SU-DHL-6 (cell line): ENCODE data around the gene PLPP3.

Experiments used
- H2AFZ ChIP-seq: fragments of 200-600 bp; sonication (generic); 2 replicates; pipeline ENCODE4 v1.6.1; 2014; ENCODE audit warnings: low read depth, mild to moderate bottlenecking, moderate library complexity, mixed read lengths, antibody characterized with exemption, low read length; ENCODE audit not compliant: severe bottlenecking
- H3F3A ChIP-seq: fragments of 200-600 bp; shearing (Covaris generic); 2 replicates; pipeline ENCODE4 v1.6.0; 2016; ENCODE audit warnings: antibody characterized with exemption, mild to moderate bottlenecking; ENCODE audit not compliant: insufficient read depth
- H3K27ac ChIP-seq: fragments of 200-600 bp; sonication (generic); 2 replicates; pipeline ENCODE4 v1.5.1; 2016; ENCODE audit warnings: low read depth, mild to moderate bottlenecking, low read length, moderate library complexity, mixed read lengths
- H3K27me3 ChIP-seq: fragments of 200-600 bp; sonication (generic), shearing (Covaris generic); 2 replicates; pipeline ENCODE4 v1.6.0; 2014; ENCODE audit warnings: mild to moderate bottlenecking, low read length
- H3K36me3 ChIP-seq: fragments of 200-600 bp; sonication (generic); 2 replicates; pipeline ENCODE4 v1.6.1; 2014; ENCODE audit warnings: mild to moderate bottlenecking, low read length, mixed read lengths
- H3K4me2 ChIP-seq: fragments of 300-600, 200-600 bp; shearing (Covaris generic), sonication (generic); 2 replicates; pipeline ENCODE4 v1.6.0; 2014; ENCODE audit warnings: low read length, low read depth, mild to moderate bottlenecking; ENCODE audit not compliant: poor library complexity, severe bottlenecking
- H3K4me3 ChIP-seq: fragments of 200-600 bp; sonication (generic); 2 replicates; pipeline ENCODE4 v1.5.1; 2014; ENCODE audit warnings: antibody characterized with exemption, low read length, mild to moderate bottlenecking, mixed read lengths; ENCODE audit not compliant: insufficient read depth, poor library complexity, severe bottlenecking
- H3K79me2 ChIP-seq: fragments of 200-600 bp; sonication (generic); 2 replicates; pipeline ENCODE4 v1.6.1; 2014; ENCODE audit warnings: mild to moderate bottlenecking, low read length, moderate library complexity; ENCODE audit not compliant: insufficient read depth
- H3K9ac ChIP-seq: fragments of 200-600 bp; sonication (generic); 2 replicates; pipeline ENCODE4 v1.7.0; 2014; ENCODE audit warnings: mild to moderate bottlenecking, low read length
- H3K9me2 ChIP-seq: fragments of 200-600 bp; sonication (generic); replicated peaks from 2 replicates; pipeline ENCODE4 v1.6.1; 2014; ENCODE audit warnings: low read length; ENCODE audit not compliant: insufficient read depth
- H3K9me3 ChIP-seq: fragments of 200-600 bp; sonication (generic); 2 replicates; pipeline ENCODE4 v1.6.1; 2014; ENCODE audit warnings: low read length, mixed read lengths; ENCODE audit not compliant: insufficient read depth
- H4K20me1 ChIP-seq: fragments of 200-600 bp; sonication (generic); 2 replicates; pipeline ENCODE4 v1.6.1; 2014; ENCODE audit warnings: low read depth, mild to moderate bottlenecking, antibody characterized with exemption, low read length, moderate library complexity, mixed read lengths
- CTCF ChIP-seq: fragments of 200-600 bp; sonication (generic); IDR thresholded peaks from one replicate; pipeline ENCODE4 v1.5.1; 2017; ENCODE audit warnings: antibody characterized with exemption, mild to moderate bottlenecking, low read length, moderate library complexity; ENCODE audit not compliant: insufficient read depth, poor library complexity, severe bottlenecking
- EZH2phosphoT487 ChIP-seq: fragments of 200-600 bp; sonication (generic), shearing (Covaris generic); conservative IDR thresholded peaks from 2 replicates; pipeline ENCODE4 v1.6.1; 2018; ENCODE audit warnings: mild to moderate bottlenecking, antibody characterized with exemption, low read length, moderate library complexity, mixed read lengths

PLPP3 gene

GRCh38 chr1:56551691-56552090 lies 27.7 kb downstream of the PLPP3 start:
- TF ChIP-seq CTCF (no peak), EZH2phosphoT487 (no peak)
- Histone ChIP-seq H3K27ac (no peak overlapping the region), H3K79me2 (no peaks in the 10 kb centered on the region), H3K9me2 (no peaks in the 10 kb centered on the region), H3K4me3 (no peak overlapping the region), H4K20me1 (no peaks in the 10 kb centered on the region), H3K9ac (no peak overlapping the region), H3K27me3 (no peaks in the 10 kb centered on the region), H3F3A (no peaks in the 10 kb centered on the region), H3K36me3 (no peaks in the 10 kb centered on the region), H3K9me3 (no peaks in the 10 kb centered on the region), H2AFZ (no peak overlapping the region), H3K4me2 (no peak overlapping the region)

GRCh38 chr1:56550859-56551188 lies 28.5 kb downstream of the PLPP3 start:
- Histone ChIP-seq H3K27me3 (no peaks in the 10 kb centered on the region), H3K9ac (no peak overlapping the region), H4K20me1 (no peaks in the 10 kb centered on the region), H3K27ac (no peak overlapping the region), H3F3A (no peaks in the 10 kb centered on the region), H3K9me2 (no peaks in the 10 kb centered on the region), H3K4me3 (no peak overlapping the region), H2AFZ (no peak overlapping the region), H3K9me3 (no peaks in the 10 kb centered on the region), H3K79me2 (no peaks in the 10 kb centered on the region), H3K4me2 (no peak overlapping the region), H3K36me3 (no peaks in the 10 kb centered on the region)
- no peak for TF ChIP-seq CTCF
- TF ChIP-seq EZH2phosphoT487 = no peak

GRCh38 chr1:56550138-56550858 lies 29.1 kb downstream of the PLPP3 start:
- H3K79me2 ChIP-seq = no peaks in the 10 kb centered on the region
- no peak overlapping the region for H3K27ac ChIP-seq
- no peak overlapping the region for H3K4me3 ChIP-seq
- no peak overlapping the region for H3K4me2 ChIP-seq
- no peaks in the 10 kb centered on the region for H4K20me1 ChIP-seq
- H3K9me3 ChIP-seq = no peaks in the 10 kb centered on the region
- H3K36me3 ChIP-seq = no peaks in the 10 kb centered on the region
- no peak overlapping the region for H2AFZ ChIP-seq
- no peaks in the 10 kb centered on the region for H3F3A ChIP-seq
- H3K9ac ChIP-seq = no peak overlapping the region
- TF ChIP-seq CTCF (no peak), EZH2phosphoT487 (no peak)
- no peaks in the 10 kb centered on the region for H3K9me2 ChIP-seq
- no peaks in the 10 kb centered on the region for H3K27me3 ChIP-seq
